ENCODE measurements around the gene NOTO.

DNA sequence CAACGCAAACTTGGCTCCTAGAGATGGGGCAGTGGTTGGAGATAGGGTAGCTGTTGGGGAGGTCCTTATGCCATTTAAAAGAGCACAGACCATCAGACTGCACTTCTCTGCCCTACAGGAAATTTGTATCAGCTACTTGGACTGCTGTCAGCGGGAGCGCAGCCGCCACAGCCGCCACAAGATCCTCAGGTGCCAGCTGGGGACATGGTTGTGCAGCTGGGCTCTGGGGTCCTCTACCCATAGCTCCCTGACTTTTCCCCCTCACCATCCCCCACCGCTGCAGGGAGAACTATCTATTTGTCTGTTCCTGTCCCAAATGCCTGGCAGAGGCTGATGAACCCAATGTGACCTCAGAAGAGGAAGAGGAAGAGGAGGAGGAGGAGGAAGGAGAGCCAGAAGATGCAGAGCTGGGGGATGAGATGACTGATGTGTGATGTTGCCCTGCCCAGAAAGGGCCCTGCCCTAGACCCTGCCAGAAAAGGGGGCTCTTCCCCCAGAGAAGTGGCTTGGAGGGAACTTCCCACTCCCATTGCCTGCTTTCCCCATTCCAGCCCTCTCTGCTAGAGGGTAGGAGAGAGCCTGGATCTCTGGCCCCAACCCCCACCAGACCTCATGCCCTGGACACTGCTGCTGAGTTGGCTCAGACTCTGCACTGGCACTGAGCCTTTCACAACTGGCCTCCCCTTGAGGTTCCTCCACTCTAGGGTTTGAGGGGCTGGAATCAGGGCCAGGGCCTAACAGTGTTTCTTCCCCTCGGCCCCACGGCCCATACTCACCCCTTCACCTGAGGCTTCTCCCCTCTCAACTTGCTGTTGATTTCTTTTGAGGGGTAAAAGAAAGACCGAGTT lies 23.4 kb downstream of the NOTO start:
- TF ChIP-seq EZH2 (IDR thresholded peaks at IDR 0.05; ENCODE audit: low read depth, low read length, severe bottlenecking) (no peak), SIRT6 (IDR thresholded peaks at IDR 0.05; ENCODE audit: low read length) (no peak), POLR2AphosphoS5 (IDR thresholded peaks at IDR 0.05; ENCODE audit: low read depth, low read length) (no peak), POLR2A (IDR thresholded peaks at IDR 0.05; ENCODE audit: control extremely low read depth in 1 of 2, low read depth in 2 of 2, low read length in 2 of 2) (no peak), HDAC6 (IDR thresholded peaks at IDR 0.05; ENCODE audit: low read depth, low read length) (no peak), GABPA (IDR thresholded peaks at IDR 0.05; ENCODE audit: borderline replicate concordance, insufficient read depth, low read length) (no peak), SP2 (IDR thresholded peaks at IDR 0.05; ENCODE audit: low read length) (no peak), JUND (IDR thresholded peaks at IDR 0.05; ENCODE audit: low read length) (no peak), POU5F1 (IDR thresholded peaks at IDR 0.05; ENCODE audit: low read depth, low read length) (no peak)
- TF ChIP-seq, protein P1, sequence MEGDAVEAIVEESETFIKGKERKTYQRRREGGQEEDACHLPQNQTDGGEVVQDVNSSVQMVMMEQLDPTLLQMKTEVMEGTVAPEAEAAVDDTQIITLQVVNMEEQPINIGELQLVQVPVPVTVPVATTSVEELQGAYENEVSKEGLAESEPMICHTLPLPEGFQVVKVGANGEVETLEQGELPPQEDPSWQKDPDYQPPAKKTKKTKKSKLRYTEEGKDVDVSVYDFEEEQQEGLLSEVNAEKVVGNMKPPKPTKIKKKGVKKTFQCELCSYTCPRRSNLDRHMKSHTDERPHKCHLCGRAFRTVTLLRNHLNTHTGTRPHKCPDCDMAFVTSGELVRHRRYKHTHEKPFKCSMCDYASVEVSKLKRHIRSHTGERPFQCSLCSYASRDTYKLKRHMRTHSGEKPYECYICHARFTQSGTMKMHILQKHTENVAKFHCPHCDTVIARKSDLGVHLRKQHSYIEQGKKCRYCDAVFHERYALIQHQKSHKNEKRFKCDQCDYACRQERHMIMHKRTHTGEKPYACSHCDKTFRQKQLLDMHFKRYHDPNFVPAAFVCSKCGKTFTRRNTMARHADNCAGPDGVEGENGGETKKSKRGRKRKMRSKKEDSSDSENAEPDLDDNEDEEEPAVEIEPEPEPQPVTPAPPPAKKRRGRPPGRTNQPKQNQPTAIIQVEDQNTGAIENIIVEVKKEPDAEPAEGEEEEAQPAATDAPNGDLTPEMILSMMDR (IDR thresholded peaks at IDR 0.05; ENCODE audit: control extremely low read depth in 1 of 3, insufficient read depth in 1 of 3, low read depth in 1 of 3, low read length in 3 of 3) = no peak

Data from H1 (cell line).